ENCODE measurements around the gene PATJ. TPM values are rescaled to one million over a fixed set of nuclear protein-coding genes. Genes with fewer than 3 reads are reported as not detected.

Gene PATJ
- total and polyA plus RNA-seq, 2 donors (not counting 3 experiments of a cell fraction or from before 2014, with no cell fraction given): 1.1 to 3.0 TPM

- no peak overlapping the region for H3K4me3 ChIP-seq (replicated peaks in 1 of 3; ENCODE audit: insufficient read depth in 1 of 3, low read depth in 1 of 3, low read length in 3 of 3)
- no peak for DNase-seq (ENCODE audit: low read depth, low spot score)
- H3K36me3 ChIP-seq (ENCODE audit: control insufficient read depth in 2 of 2, extremely low read depth in 1 of 2, insufficient read depth in 2 of 2, low read length in 2 of 2): no peaks in the 10 kb centered on the region
- H3K9me3 ChIP-seq (replicated peaks; ENCODE audit: control insufficient read depth, insufficient read depth, low read length): no peaks in the 10 kb centered on the region
- H3K9ac ChIP-seq (replicated peaks; ENCODE audit: extremely low read depth, insufficient read depth, low read length): no peak overlapping the region
- FAIRE-seq: no peak
- no peak overlapping the region for H3K27ac ChIP-seq (ENCODE audit: insufficient read depth, low read depth, low read length)
- no peak overlapping the region for H2AFZ ChIP-seq (ENCODE audit: low read depth, low read length)
- intact Hi-C loops (cut with micrococcal nuclease): no loop called here
- no TSS peak for BruUV-seq (replicated peaks)
- H3K4me1 ChIP-seq (ENCODE audit: control insufficient read depth, extremely low read depth, insufficient read depth, low read length): no peaks in the 10 kb centered on the region
- H3K9me1 ChIP-seq (replicated peaks; ENCODE audit: control insufficient read depth, extremely low read depth, insufficient read depth, low read length): no peaks in the 10 kb centered on the region
- no peak for TF ChIP-seq MYC (IDR thresholded peaks at IDR 0.05; ENCODE audit: low read depth, low read length)
- no peak for TF ChIP-seq POLR2AphosphoS5 (IDR thresholded peaks at IDR 0.05; ENCODE audit: insufficient read depth, low read depth, low read length)
- TF ChIP-seq, protein P1, sequence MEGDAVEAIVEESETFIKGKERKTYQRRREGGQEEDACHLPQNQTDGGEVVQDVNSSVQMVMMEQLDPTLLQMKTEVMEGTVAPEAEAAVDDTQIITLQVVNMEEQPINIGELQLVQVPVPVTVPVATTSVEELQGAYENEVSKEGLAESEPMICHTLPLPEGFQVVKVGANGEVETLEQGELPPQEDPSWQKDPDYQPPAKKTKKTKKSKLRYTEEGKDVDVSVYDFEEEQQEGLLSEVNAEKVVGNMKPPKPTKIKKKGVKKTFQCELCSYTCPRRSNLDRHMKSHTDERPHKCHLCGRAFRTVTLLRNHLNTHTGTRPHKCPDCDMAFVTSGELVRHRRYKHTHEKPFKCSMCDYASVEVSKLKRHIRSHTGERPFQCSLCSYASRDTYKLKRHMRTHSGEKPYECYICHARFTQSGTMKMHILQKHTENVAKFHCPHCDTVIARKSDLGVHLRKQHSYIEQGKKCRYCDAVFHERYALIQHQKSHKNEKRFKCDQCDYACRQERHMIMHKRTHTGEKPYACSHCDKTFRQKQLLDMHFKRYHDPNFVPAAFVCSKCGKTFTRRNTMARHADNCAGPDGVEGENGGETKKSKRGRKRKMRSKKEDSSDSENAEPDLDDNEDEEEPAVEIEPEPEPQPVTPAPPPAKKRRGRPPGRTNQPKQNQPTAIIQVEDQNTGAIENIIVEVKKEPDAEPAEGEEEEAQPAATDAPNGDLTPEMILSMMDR (IDR thresholded peaks at IDR 0.05; ENCODE audit: extremely low read depth in 1 of 2, insufficient read depth in 1 of 2, low read depth in 1 of 2, low read length in 2 of 2): no peak
- TF ChIP-seq MAX (IDR thresholded peaks at IDR 0.05; ENCODE audit: insufficient read depth, insufficient read length): no peak
- TF ChIP-seq POLR2A (IDR thresholded peaks at IDR 0.05; ENCODE audit: low read depth, low read length): no peak
- TF ChIP-seq FOS (IDR thresholded peaks at IDR 0.05; ENCODE audit: borderline replicate concordance, insufficient read depth, low read length): no peak
- TF ChIP-seq JUN (IDR thresholded peaks at IDR 0.05; ENCODE audit: borderline replicate concordance, insufficient read depth, insufficient read length, low read depth): no peak
- no peak for TF ChIP-seq GATA2 (IDR thresholded peaks at IDR 0.05; ENCODE audit: insufficient read depth, insufficient read length, low read depth, low read length)
- no peak for TF ChIP-seq EZH2 (IDR thresholded peaks at IDR 0.05; ENCODE audit: borderline replicate concordance, low read depth, low read length, severe bottlenecking)
- dilution Hi-C loops (cut with MboI; ENCODE audit: extremely low pct_ligation_motif_present, low sequenced_read_pairs): no loop called here
- ChIA-PET CTCF (interaction anchor here (1.0 to 1.3 kb wide), 4 partner anchors 11 to 204 kb away, joined by 3 read pairs; no protein-coding TSS in a partner anchor), POLR2A (no interaction called here)
- no peaks in the 10 kb centered on the region for H4K20me1 ChIP-seq (replicated peaks; ENCODE audit: control insufficient read depth, extremely low read depth, insufficient read depth, low read length)
- H3K27me3 ChIP-seq (ENCODE audit: control insufficient read depth in 2 of 2, insufficient read depth in 2 of 2, low read length in 2 of 2): peaks cover 0 to 2% of the 10 kb centered on the region in 2 experiments
- no peaks in the 10 kb centered on the region for H3K79me2 ChIP-seq (ENCODE audit: control insufficient read depth, insufficient read depth, low read length)
- H3K4me2 ChIP-seq (ENCODE audit: insufficient read depth, low read length): no peak overlapping the region
Observed at GRCh38 chr1:62057641-62058290, 315.5 kb downstream of the PATJ start.

All from endothelial cell of umbilical vein (primary cell).